Measurements from ENCODE around the gene DAGLA.

Gene DAGLA

GRCh38 chr11:61731952-61732675 is 51.9 kb downstream of the DAGLA start:
- Histone ChIP-seq H3K27ac (ENCODE audit: low read depth, low read length, poor library complexity, severe bottlenecking) (no peak overlapping the region), H3F3A (ENCODE audit: insufficient read depth, low read length) (no peaks in the 10 kb centered on the region), H3K27me3 (ENCODE audit: insufficient read depth, low read length) (no peaks in the 10 kb centered on the region), H3K79me2 (ENCODE audit: insufficient read depth, low read length) (no peaks in the 10 kb centered on the region), H3K4me2 (ENCODE audit: low read length) (no peak overlapping the region), H4K20me1 (ENCODE audit: insufficient read depth, low read length) (no peaks in the 10 kb centered on the region), H2AFZ (ENCODE audit: low read length) (no peak overlapping the region), H3K9ac (ENCODE audit: low read length) (no peak overlapping the region), H3K9me3 (ENCODE audit: low read length) (no peaks in the 10 kb centered on the region), H3K36me3 (ENCODE audit: insufficient read depth, low read length) (no peaks in the 10 kb centered on the region), H3K4me1 (ENCODE audit: insufficient read depth, low read length, severe bottlenecking) (no peaks in the 10 kb centered on the region), H3K9me2 (ENCODE audit: low read depth, low read length) (no peaks in the 10 kb centered on the region), H3K4me3 (ENCODE audit: low read depth, low read length, poor library complexity, severe bottlenecking) (no peak overlapping the region)
- no peak for TF ChIP-seq CTCF (IDR thresholded peaks at IDR 0.05; ENCODE audit: low read length)
- TF ChIP-seq EZH2 (IDR thresholded peaks at IDR 0.05; ENCODE audit: borderline replicate concordance, low read length), result no peak

GRCh38 chr11:61732705-61733104 is 52.5 kb downstream of the DAGLA start:
- TF ChIP-seq EZH2 (IDR thresholded peaks at IDR 0.05; ENCODE audit: borderline replicate concordance, low read length) (no peak), CTCF (IDR thresholded peaks at IDR 0.05; ENCODE audit: low read length) (no peak)
- no peaks in the 10 kb centered on the region for H3K79me2 ChIP-seq (ENCODE audit: insufficient read depth, low read length)
- no peaks in the 10 kb centered on the region for H3F3A ChIP-seq (ENCODE audit: insufficient read depth, low read length)
- no peaks in the 10 kb centered on the region for H3K36me3 ChIP-seq (ENCODE audit: insufficient read depth, low read length)
- H2AFZ ChIP-seq (ENCODE audit: low read length), result no peak overlapping the region
- no peaks in the 10 kb centered on the region for H3K9me2 ChIP-seq (ENCODE audit: low read depth, low read length)
- H3K4me3 ChIP-seq (ENCODE audit: low read depth, low read length, poor library complexity, severe bottlenecking), result no peak overlapping the region
- no peaks in the 10 kb centered on the region for H3K9me3 ChIP-seq (ENCODE audit: low read length)
- no peaks in the 10 kb centered on the region for H3K4me1 ChIP-seq (ENCODE audit: insufficient read depth, low read length, severe bottlenecking)
- no peak overlapping the region for H3K4me2 ChIP-seq (ENCODE audit: low read length)
- H4K20me1 ChIP-seq (ENCODE audit: insufficient read depth, low read length), result no peaks in the 10 kb centered on the region
- no peak overlapping the region for H3K27ac ChIP-seq (ENCODE audit: low read depth, low read length, poor library complexity, severe bottlenecking)
- H3K9ac ChIP-seq (ENCODE audit: low read length), result no peak overlapping the region
- H3K27me3 ChIP-seq (ENCODE audit: insufficient read depth, low read length), result no peaks in the 10 kb centered on the region

GRCh38 chr11:61733120-61733978 is 53.2 kb downstream of the DAGLA start:
- no peaks in the 10 kb centered on the region for H3K27me3 ChIP-seq (ENCODE audit: insufficient read depth, low read length)
- no peak overlapping the region for H3K4me3 ChIP-seq (ENCODE audit: low read depth, low read length, poor library complexity, severe bottlenecking)
- H3F3A ChIP-seq (ENCODE audit: insufficient read depth, low read length), result no peaks in the 10 kb centered on the region
- H3K9ac ChIP-seq (ENCODE audit: low read length), result no peak overlapping the region
- no peaks in the 10 kb centered on the region for H3K4me1 ChIP-seq (ENCODE audit: insufficient read depth, low read length, severe bottlenecking)
- H3K36me3 ChIP-seq (ENCODE audit: insufficient read depth, low read length), result no peaks in the 10 kb centered on the region
- H3K27ac ChIP-seq (ENCODE audit: low read depth, low read length, poor library complexity, severe bottlenecking), result no peak overlapping the region
- no peaks in the 10 kb centered on the region for H4K20me1 ChIP-seq (ENCODE audit: insufficient read depth, low read length)
- H3K4me2 ChIP-seq (ENCODE audit: low read length), result no peak overlapping the region
- no peak overlapping the region for H2AFZ ChIP-seq (ENCODE audit: low read length)
- H3K79me2 ChIP-seq (ENCODE audit: insufficient read depth, low read length), result no peaks in the 10 kb centered on the region
- TF ChIP-seq CTCF (IDR thresholded peaks at IDR 0.05; ENCODE audit: low read length) (peak; percentile 97), EZH2 (IDR thresholded peaks at IDR 0.05; ENCODE audit: borderline replicate concordance, low read length) (no peak)
- no peaks in the 10 kb centered on the region for H3K9me3 ChIP-seq (ENCODE audit: low read length)
- H3K9me2 ChIP-seq (ENCODE audit: low read depth, low read length), result no peaks in the 10 kb centered on the region

Measured in OCI-LY1 (cell line).